Measurements from ENCODE around the gene CENPP.

- TF ChIP-seq, protein P1, sequence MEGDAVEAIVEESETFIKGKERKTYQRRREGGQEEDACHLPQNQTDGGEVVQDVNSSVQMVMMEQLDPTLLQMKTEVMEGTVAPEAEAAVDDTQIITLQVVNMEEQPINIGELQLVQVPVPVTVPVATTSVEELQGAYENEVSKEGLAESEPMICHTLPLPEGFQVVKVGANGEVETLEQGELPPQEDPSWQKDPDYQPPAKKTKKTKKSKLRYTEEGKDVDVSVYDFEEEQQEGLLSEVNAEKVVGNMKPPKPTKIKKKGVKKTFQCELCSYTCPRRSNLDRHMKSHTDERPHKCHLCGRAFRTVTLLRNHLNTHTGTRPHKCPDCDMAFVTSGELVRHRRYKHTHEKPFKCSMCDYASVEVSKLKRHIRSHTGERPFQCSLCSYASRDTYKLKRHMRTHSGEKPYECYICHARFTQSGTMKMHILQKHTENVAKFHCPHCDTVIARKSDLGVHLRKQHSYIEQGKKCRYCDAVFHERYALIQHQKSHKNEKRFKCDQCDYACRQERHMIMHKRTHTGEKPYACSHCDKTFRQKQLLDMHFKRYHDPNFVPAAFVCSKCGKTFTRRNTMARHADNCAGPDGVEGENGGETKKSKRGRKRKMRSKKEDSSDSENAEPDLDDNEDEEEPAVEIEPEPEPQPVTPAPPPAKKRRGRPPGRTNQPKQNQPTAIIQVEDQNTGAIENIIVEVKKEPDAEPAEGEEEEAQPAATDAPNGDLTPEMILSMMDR (IDR thresholded peaks at IDR 0.05): no peak
- TF ChIP-seq EP300 (IDR thresholded peaks at IDR 0.05) (no peak), POLR2AphosphoS5 (IDR thresholded peaks at IDR 0.05) (no peak), POLR2A (IDR thresholded peaks at IDR 0.05) (no peak)
These were observed 28.1 kb upstream of the CENPP start for GRCh38 chr9:92297611-92298010.

All from gastroesophageal sphincter (tissue), 3 donors.